Keratinocyte (primary cell): ENCODE results near the gene PAX1.

Experiments
- EZH2 ChIP-seq: IDR thresholded peaks from one replicate; pipeline ENCODE4 v1.6.1; 2012; ENCODE audit warnings: inconsistent platforms, mild to moderate bottlenecking, low read length, moderate library complexity
- TF ChIP-seq, protein P1 (sequence below), 3 experiments: IDR thresholded peaks in 1 of 3; conservative IDR thresholded peaks in 1 of 3; optimal IDR thresholded peaks in 1 of 3; 2 replicates in 2 of 3; 3 replicates in 1 of 3; pipeline versions ENCODE3 to v1.5.1; 2011; ENCODE audit warnings: low read length in 3 of 3, mild to moderate bottlenecking in 3 of 3, moderate library complexity in 2 of 3, control low read depth in 1 of 3, inconsistent platforms in 1 of 3; ENCODE audit not compliant: insufficient read depth in 2 of 3; ENCODE audit errors: extremely low read depth in 1 of 3

DNA sequence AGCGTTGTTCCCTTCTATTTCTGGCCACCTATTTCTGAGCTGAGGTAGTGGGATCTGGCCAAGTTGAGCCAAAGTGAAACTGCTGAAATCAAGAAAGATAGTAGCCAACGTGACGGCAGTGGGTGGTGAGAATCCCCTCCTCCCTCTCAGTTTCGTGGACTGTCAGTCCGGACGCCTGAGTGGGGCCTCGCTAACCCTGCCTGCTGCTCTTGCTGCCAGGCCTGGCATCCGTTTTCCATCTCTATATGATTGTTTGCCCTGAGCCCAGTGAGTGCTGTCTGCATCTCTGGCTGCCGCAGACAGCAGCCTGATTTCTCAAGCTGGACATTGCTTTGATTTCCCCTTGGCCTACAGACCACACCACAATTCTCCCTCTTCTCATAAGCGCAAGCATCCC, 23.5 kb upstream of the PAX1 start:
- TF ChIP-seq, protein P1, sequence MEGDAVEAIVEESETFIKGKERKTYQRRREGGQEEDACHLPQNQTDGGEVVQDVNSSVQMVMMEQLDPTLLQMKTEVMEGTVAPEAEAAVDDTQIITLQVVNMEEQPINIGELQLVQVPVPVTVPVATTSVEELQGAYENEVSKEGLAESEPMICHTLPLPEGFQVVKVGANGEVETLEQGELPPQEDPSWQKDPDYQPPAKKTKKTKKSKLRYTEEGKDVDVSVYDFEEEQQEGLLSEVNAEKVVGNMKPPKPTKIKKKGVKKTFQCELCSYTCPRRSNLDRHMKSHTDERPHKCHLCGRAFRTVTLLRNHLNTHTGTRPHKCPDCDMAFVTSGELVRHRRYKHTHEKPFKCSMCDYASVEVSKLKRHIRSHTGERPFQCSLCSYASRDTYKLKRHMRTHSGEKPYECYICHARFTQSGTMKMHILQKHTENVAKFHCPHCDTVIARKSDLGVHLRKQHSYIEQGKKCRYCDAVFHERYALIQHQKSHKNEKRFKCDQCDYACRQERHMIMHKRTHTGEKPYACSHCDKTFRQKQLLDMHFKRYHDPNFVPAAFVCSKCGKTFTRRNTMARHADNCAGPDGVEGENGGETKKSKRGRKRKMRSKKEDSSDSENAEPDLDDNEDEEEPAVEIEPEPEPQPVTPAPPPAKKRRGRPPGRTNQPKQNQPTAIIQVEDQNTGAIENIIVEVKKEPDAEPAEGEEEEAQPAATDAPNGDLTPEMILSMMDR (optimal IDR thresholded peaks at IDR 0.05 in 1 of 3, IDR thresholded peaks at IDR 0.05 in 1 of 3, conservative IDR thresholded peaks at IDR 0.05 in 1 of 3; ENCODE audit: extremely low read depth in 1 of 3, insufficient read depth in 2 of 3, low read length in 3 of 3) = no peak
- TF ChIP-seq EZH2 = no peak
